Measurements from ENCODE around the gene DOCK6. TPM values are rescaled to one million over a fixed set of nuclear protein-coding genes. Genes with fewer than 3 reads are reported as not detected.

DOCK6 gene
- total and polyA plus RNA-seq, 8 donors = 65.6 to 111 (median 79.1) TPM

GRCh38 chr19:11230621-11231386 is 31.5 kb downstream of the DOCK6 start:
- TF ChIP-seq CTCF (IDR thresholded peaks at IDR 0.05) = no peak
- H3K4me1 ChIP-seq = no peaks in the 10 kb centered on the region
- H3K9me3 ChIP-seq = no peaks in the 10 kb centered on the region
- intact Hi-C loops (cut with DNase I) = no loop called here
- peaks cover 0 to 45% of the 10 kb centered on the region in 2 donors for H3K36me3 ChIP-seq
- no peaks in the 10 kb centered on the region for H3K27me3 ChIP-seq
- H3K4me3 ChIP-seq = no peak overlapping the region
- no peak for ATAC-seq
- DNase-seq = no peak
- no peak overlapping the region for H3K27ac ChIP-seq

- Histone ChIP-seq H3K36me3 (peaks cover 0 to 54% of the 10 kb centered on the region in 2 donors), H3K27me3 (no peaks in the 10 kb centered on the region), H3K4me3 (no peak overlapping the region), H3K4me1 (no peaks in the 10 kb centered on the region), H3K9me3 (no peaks in the 10 kb centered on the region), H3K27ac (no peak overlapping the region)
- intact Hi-C loops (cut with DNase I) = no loop called here
- ATAC-seq (no peak), DNase-seq (no peak)
- TF ChIP-seq CTCF (IDR thresholded peaks at IDR 0.05) = no peak
Observed at GRCh38 chr19:11227195-11227886, 35.0 kb downstream of the DOCK6 start.

- no peak overlapping the region for H3K4me3 ChIP-seq
- DNase-seq = no peak
- no peak for TF ChIP-seq CTCF (IDR thresholded peaks at IDR 0.05)
- H3K9me3 ChIP-seq = no peaks in the 10 kb centered on the region
- no peak overlapping the region for H3K27ac ChIP-seq
- no peak for ATAC-seq
- intact Hi-C loops (cut with DNase I) = no loop called here
- H3K4me1 ChIP-seq = no peaks in the 10 kb centered on the region
- peaks cover 0 to 54% of the 10 kb centered on the region in 2 donors for H3K36me3 ChIP-seq
- no peaks in the 10 kb centered on the region for H3K27me3 ChIP-seq
Observed at GRCh38 chr19:11226716-11227166, 35.6 kb downstream of the DOCK6 start.

- DNase-seq (no peak), ATAC-seq (no peak)
- Histone ChIP-seq H3K36me3 (peaks cover 0 to 60% of the 10 kb centered on the region in 2 donors), H3K4me3 (no peak overlapping the region), H3K27ac (no peak overlapping the region), H3K4me1 (no peaks in the 10 kb centered on the region), H3K9me3 (peaks cover 0 to 8% of the 10 kb centered on the region in 2 donors), H3K27me3 (no peaks in the 10 kb centered on the region)
- intact Hi-C loops (cut with DNase I) = no loop called here
- no peak for TF ChIP-seq CTCF (IDR thresholded peaks at IDR 0.05)
Observed at GRCh38 chr19:11225815-11226214, 36.5 kb downstream of the DOCK6 start.

GRCh38 chr19:11225172-11225571 is 37.2 kb downstream of the DOCK6 start:
- DNase-seq = no peak
- TF ChIP-seq CTCF (IDR thresholded peaks at IDR 0.05) = no peak
- no peak overlapping the region for H3K4me3 ChIP-seq
- H3K4me1 ChIP-seq = no peaks in the 10 kb centered on the region
- peaks cover 0 to 8% of the 10 kb centered on the region in 2 donors for H3K9me3 ChIP-seq
- H3K27ac ChIP-seq = no peak overlapping the region
- H3K27me3 ChIP-seq = no peaks in the 10 kb centered on the region
- intact Hi-C loops (cut with DNase I) = no loop called here
- peaks cover 0 to 62% of the 10 kb centered on the region in 2 donors for H3K36me3 ChIP-seq
- ATAC-seq = no peak
